ENCODE results near the gene MFSD2A.
"Not testable (repeated sequence)": the region's sequence is repeated elsewhere in the genome, so short reads cannot be mapped to it uniquely, and the experiment has no call there.

Gene MFSD2A

GRCh38 chr1:40004857-40005256, 49.9 kb downstream of the MFSD2A start:
- FAIRE-seq: no peak
- DNase-seq (ENCODE audit: insufficient read length, low spot score): no peak
- TF ChIP-seq CTCF (IDR thresholded peaks at IDR 0.05; ENCODE audit: insufficient read depth, missing control alignments): no peak

- not testable (repeated sequence) for DNase-seq (ENCODE audit: insufficient read length, low spot score); FAIRE-seq
These were observed 52.6 kb downstream of the MFSD2A start for GRCh38 chr1:40007481-40008034.

GRCh38 chr1:40011198-40011597, 56.3 kb downstream of the MFSD2A start:
- no peak for DNase-seq (ENCODE audit: insufficient read length, low spot score)
- FAIRE-seq: no peak
- TF ChIP-seq CTCF (IDR thresholded peaks at IDR 0.05; ENCODE audit: insufficient read depth, missing control alignments): no peak

- no peak for TF ChIP-seq CTCF (IDR thresholded peaks at IDR 0.05; ENCODE audit: insufficient read depth, missing control alignments)
- DNase-seq (ENCODE audit: insufficient read length, low spot score) (no peak), FAIRE-seq (no peak)
These were observed 59.3 kb downstream of the MFSD2A start for GRCh38 chr1:40014253-40014706.

- no peak for FAIRE-seq
- DNase-seq (ENCODE audit: insufficient read length, low spot score): no peak
- TF ChIP-seq CTCF (IDR thresholded peaks at IDR 0.05; ENCODE audit: insufficient read depth, missing control alignments): no peak
These were observed 60.1 kb downstream of the MFSD2A start for GRCh38 chr1:40014812-40015594.

- DNase-seq (ENCODE audit: insufficient read length, low spot score) (no peak), FAIRE-seq (no peak)
- TF ChIP-seq CTCF (IDR thresholded peaks at IDR 0.05; ENCODE audit: insufficient read depth, missing control alignments): no peak
These were observed 63.1 kb downstream of the MFSD2A start for GRCh38 chr1:40017951-40018575.

Measured in D721Med (cell line).